Nephron (organoid): ENCODE data around the gene KCNN3.

Source experiments
- H3K27ac Mint-ChIP-seq, 3 experiments: 2 replicates each; pipeline ENCODE4 v1.8.0; 2020; ENCODE audit warnings: mixed read lengths in 3 of 3, mild to moderate bottlenecking in 2 of 3, moderate library complexity in 1 of 3
- H3K27me3 Mint-ChIP-seq: 2 replicates; pipeline ENCODE4 v1.8.0; 2021; ENCODE audit warnings: low read depth, mild to moderate bottlenecking, moderate library complexity, mixed read lengths
- H3K36me3 Mint-ChIP-seq: 2 replicates; pipeline ENCODE4 v1.8.0; 2020; ENCODE audit warnings: low read depth, mixed read lengths
- H3K4me1 Mint-ChIP-seq: 2 replicates; pipeline ENCODE4 v1.8.0; 2020; ENCODE audit warnings: mixed read lengths
- H3K4me3 Mint-ChIP-seq, 3 experiments: 2 replicates each; pipeline ENCODE4 v1.8.0; 2020; ENCODE audit warnings: mild to moderate bottlenecking in 3 of 3, mixed read lengths in 3 of 3, moderate library complexity in 2 of 3
- H3K9me3 Mint-ChIP-seq: 2 replicates; pipeline ENCODE4 v1.8.0; 2020; ENCODE audit warnings: mixed read lengths
- TF ChIP-seq, protein P1 (sequence below), 3 experiments: fragments of 200-600 bp; sonication (generic); IDR thresholded peaks; one replicate each; pipeline ENCODE4 v1.5.0; 2021; ENCODE audit warnings: antibody characterized with exemption in 3 of 3; ENCODE audit not compliant: unreplicated experiment in 3 of 3

The KCNN3 gene

DNA sequence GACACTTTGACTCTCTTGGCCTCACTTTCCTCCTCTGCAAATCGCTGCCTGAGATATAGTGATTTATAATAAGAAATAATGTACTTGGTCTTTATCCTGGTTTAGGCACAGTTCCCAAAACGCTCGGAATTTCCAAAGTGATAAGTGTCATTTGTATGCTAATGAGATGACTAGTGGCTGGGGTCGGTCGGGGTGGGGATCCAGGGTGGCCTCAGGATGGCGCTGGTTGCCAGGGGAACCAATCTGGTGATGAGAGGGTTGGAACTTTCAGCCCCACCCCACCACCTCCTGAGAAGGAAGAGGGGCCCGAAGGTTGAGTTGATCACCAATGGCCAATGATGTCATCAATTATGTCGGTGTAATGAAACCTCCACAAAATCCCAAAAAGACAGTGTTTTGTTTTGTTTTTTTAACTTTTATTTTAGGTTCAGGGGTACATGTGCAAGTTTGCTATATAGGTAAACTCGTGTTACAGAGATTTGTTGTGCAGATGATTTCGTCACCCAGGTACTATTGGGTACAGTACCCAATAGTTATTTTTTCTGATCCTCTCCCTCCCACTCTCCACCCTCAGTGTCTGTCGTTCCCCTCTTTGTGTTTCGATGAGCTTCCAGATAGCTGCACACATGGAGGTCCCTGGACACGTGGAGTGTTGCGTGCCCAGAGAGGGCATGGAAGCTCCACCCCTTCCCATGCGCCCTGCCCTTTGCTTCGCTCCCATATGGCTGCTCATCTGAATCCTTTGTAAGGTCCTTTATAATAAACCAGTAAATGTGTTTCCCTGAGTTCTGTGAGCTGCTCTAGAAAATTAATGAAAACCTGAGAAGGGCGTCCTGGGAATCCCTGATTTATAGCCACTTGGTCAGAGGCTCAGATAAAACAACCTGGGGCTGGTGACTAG is 97.2 kb downstream of the KCNN3 start:
- H3K9me3 Mint-ChIP-seq: no peaks in the 10 kb centered on the region
- peaks cover 54% of the 10 kb centered on the region for H3K4me1 Mint-ChIP-seq
- H3K4me3 Mint-ChIP-seq: no peak overlapping the region
- H3K27me3 Mint-ChIP-seq: peaks cover 4% of the 10 kb centered on the region
- TF ChIP-seq, protein P1, sequence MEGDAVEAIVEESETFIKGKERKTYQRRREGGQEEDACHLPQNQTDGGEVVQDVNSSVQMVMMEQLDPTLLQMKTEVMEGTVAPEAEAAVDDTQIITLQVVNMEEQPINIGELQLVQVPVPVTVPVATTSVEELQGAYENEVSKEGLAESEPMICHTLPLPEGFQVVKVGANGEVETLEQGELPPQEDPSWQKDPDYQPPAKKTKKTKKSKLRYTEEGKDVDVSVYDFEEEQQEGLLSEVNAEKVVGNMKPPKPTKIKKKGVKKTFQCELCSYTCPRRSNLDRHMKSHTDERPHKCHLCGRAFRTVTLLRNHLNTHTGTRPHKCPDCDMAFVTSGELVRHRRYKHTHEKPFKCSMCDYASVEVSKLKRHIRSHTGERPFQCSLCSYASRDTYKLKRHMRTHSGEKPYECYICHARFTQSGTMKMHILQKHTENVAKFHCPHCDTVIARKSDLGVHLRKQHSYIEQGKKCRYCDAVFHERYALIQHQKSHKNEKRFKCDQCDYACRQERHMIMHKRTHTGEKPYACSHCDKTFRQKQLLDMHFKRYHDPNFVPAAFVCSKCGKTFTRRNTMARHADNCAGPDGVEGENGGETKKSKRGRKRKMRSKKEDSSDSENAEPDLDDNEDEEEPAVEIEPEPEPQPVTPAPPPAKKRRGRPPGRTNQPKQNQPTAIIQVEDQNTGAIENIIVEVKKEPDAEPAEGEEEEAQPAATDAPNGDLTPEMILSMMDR (IDR thresholded peaks at IDR 0.05; ENCODE audit: unreplicated experiment in 3 of 3): no peak
- no peak overlapping the region for H3K27ac Mint-ChIP-seq
- H3K36me3 Mint-ChIP-seq: no peaks in the 10 kb centered on the region

DNA sequence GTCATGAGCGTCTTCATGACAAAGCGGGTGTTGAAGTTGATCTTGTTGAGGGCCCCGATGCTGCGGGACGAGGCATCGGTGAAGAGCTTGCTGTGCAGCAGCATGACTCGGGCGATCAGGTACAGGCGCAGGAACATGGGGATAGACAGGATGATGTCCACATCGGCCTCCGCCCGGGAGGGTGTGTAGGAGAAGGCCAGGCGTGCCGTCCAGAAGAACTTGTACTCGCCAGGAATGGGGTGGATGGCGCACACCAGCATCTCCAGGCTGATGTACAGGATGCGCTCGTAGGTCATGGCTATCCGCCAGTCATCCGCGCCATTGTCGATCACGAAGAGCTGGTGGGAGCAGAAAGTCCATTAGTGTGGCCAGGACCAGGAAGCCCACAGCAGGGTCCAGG is 98.0 kb downstream of the KCNN3 start:
- peaks cover 4% of the 10 kb centered on the region for H3K27me3 Mint-ChIP-seq
- H3K9me3 Mint-ChIP-seq: no peaks in the 10 kb centered on the region
- H3K4me1 Mint-ChIP-seq: peaks cover 57% of the 10 kb centered on the region
- no peak overlapping the region for H3K27ac Mint-ChIP-seq
- TF ChIP-seq, protein P1 (IDR thresholded peaks at IDR 0.05; ENCODE audit: unreplicated experiment in 3 of 3): no peak
- no peak overlapping the region for H3K4me3 Mint-ChIP-seq
- H3K36me3 Mint-ChIP-seq: no peaks in the 10 kb centered on the region

DNA sequence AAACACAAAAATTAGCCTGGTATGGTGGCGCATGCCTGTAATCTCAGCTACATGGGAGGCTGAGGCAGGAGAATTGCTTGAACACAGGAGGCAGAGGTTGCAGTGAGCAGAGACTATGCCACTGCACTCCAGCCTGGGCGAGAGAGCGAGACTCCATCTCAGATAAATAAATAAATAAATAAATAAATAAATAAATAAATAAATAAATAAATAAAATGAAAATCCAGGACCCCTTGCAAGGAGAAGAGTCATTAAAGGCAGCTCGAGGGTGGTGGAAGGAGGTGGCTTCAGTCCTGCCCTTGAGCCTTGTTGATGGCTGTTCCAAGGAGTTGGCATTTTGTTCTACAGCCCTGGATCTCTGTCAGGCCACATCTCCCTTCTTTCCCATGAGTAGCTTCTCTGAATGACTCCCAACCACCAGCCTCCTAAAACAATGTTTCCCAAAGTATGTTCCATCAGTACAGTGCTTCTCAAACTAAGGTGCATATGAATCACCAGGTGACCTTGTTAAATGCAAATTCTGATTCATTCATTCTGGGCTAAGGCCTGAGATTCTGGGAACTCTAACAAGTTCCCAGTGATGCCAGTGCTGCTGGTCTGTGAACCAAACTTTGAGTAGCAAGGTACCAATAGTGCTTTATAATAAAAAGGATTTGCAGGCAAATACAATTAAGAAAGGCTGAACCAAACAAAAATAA is 99.0 kb downstream of the KCNN3 start:
- Mint-ChIP-seq H3K4me3 (no peak overlapping the region), H3K9me3 (no peaks in the 10 kb centered on the region), H3K36me3 (no peaks in the 10 kb centered on the region), H3K27me3 (peaks cover 6% of the 10 kb centered on the region), H3K27ac (no peak overlapping the region), H3K4me1 (peaks cover 47% of the 10 kb centered on the region)
- TF ChIP-seq, protein P1 (IDR thresholded peaks at IDR 0.05; ENCODE audit: unreplicated experiment in 3 of 3): no peak

DNA sequence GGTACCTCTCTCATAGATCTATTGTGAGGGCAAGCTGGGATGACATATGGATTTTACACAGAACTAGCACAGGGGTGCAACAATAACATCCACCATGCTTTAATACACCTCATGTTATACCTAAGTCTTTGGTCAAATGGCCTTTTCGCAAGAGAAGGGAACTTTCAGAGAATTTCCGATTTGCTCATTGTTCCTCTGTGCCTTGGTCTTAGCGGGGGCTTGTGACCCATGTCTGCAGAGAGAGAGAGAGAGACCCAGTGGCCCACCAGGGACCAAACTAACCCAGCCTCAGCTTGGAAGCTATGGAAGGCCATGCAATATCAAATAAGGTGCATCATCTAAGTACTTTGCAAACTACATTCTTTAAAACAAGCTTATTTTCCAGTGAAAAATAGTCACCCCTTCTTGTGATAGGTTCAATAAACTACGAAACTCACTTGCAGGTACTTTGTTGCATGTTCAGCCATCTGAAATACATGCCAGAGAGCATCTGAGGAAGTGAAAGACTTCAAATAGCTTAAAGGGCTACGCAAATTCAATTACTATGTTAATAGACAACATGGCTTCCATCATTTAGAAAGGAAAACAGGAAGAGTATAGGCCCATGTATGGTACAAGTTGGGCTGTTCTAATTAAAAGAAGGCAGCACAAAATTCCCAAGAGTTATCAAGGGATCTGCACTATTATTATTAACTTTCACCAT is 100.7 kb downstream of the KCNN3 start:
- no peaks in the 10 kb centered on the region for H3K9me3 Mint-ChIP-seq
- no peaks in the 10 kb centered on the region for H3K36me3 Mint-ChIP-seq
- no peak overlapping the region for H3K4me3 Mint-ChIP-seq
- peaks cover 15% of the 10 kb centered on the region for H3K27me3 Mint-ChIP-seq
- H3K27ac Mint-ChIP-seq: no peak overlapping the region
- peaks cover 34% of the 10 kb centered on the region for H3K4me1 Mint-ChIP-seq
- TF ChIP-seq, protein P1 (IDR thresholded peaks at IDR 0.05; ENCODE audit: unreplicated experiment in 3 of 3): no peak

DNA sequence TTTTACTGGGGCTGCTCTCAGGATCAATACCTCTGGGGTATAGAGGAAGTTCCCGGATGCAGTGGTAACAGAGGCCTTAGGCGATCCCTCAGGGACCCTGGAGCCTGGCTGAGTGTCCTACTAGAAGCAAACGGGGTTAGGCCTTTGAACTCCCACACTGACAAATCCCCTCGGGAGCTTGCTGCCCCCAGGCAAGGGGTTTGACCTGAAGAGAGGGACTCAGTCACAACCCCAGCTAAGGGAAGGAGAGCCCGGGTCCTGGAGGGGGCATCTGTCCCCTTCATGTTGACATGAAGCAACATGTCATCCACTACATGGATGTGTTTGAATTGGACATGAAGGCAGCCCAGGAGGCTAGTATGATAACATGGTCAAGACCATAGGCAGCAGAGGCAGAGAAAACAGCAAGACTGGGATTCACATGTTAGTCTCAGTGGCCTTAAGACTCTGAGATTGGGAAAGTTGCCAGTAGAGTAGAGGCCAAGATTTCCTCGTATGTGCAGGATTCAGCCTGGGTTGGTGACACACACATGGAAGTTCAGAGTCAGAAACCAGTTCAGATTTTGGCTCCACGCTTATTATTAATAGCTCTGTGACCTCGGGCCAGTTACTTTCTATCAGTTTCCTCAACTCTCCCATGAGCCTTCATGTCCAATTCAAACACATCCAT is 101.5 kb downstream of the KCNN3 start:
- no peaks in the 10 kb centered on the region for H3K9me3 Mint-ChIP-seq
- no peak overlapping the region for H3K4me3 Mint-ChIP-seq
- H3K4me1 Mint-ChIP-seq: peaks cover 26% of the 10 kb centered on the region
- H3K27me3 Mint-ChIP-seq: peaks cover 16% of the 10 kb centered on the region
- no peaks in the 10 kb centered on the region for H3K36me3 Mint-ChIP-seq
- H3K27ac Mint-ChIP-seq: no peak overlapping the region
- TF ChIP-seq, protein P1 (IDR thresholded peaks at IDR 0.05; ENCODE audit: unreplicated experiment in 3 of 3): no peak
